Measurements from ENCODE around the gene CTSA.

The CTSA gene

DNA sequence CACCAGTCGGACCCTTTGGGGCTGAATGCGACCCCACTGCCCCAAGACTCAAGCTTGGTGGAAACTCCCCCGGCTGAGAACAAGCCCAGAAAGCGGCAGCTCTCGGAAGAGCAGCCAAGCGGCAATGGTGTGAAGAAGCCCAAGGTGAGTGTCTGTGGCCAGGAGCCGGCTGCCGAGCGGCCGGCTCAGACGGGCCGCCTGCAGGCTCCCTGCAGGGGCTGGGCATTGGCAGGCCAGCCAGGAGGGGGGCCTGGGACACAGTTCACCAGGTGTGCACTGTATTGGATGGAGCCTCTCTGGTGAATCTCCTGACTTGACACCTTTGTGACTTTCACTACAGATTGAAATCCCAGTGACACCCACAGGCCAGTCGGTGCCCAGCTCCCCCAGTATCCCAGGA, 49.3 kb downstream of the CTSA start:
- no peak for DNase-seq (ENCODE audit: low spot score)

DNA sequence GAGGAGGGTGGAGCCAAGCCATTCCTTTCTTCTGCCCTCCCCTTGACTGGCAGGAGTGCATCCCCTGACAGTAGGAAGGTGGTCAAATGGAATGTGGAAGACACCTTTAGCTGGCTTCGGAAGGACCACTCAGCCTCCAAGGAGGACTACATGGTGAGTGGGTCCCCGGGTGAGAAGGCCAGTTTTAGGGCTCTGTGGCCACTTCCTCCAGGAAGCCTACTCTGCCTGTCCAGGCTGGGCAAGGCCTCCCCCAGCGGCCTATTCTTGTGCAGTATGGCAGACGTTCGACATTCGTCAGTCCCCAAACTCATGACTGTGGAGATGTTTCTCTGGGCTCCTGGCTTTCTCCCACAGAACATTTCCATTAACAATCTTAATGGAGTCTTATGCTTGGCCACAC, 52.5 kb downstream of the CTSA start:
- DNase-seq (ENCODE audit: low spot score), result no peak

DNA sequence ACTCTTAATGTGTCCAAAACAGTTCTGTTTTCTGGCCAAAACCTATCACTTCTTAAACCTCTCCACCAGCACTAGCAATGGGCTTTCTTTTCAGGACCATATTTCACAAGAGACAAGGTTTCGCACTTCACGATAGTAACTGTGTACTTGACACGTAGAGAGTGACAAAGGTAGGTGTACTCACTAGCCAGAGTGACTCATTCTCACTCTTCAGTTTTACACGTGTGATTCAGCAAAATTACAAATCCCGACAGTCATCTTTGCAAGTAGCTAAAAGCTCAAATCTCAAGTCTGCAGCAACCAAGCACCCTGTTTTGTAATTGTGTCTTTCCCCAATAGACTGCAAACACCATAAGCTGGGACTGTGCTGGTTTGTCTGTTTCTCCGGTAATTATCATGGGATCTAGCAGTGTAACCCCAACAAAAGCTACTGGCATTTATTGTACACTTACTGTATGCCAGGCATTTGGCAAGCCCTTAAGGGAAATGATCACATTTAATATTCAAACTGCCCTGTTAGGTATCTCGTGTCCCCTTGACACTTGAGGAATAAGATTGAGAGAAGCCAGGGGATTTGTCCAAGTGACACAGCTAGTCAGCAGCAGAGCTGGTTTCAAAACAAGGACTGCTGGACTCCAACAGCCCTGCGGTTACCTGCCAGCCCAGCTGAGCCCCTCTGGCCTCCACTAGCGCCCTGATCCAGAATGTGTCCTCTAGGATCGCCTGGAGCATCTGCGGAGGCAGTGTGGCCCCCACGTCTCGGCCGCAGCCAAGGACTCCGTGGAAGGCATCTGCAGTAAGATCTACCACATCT, 53.2 kb downstream of the CTSA start:
- no peak for DNase-seq (ENCODE audit: low spot score)

DNA sequence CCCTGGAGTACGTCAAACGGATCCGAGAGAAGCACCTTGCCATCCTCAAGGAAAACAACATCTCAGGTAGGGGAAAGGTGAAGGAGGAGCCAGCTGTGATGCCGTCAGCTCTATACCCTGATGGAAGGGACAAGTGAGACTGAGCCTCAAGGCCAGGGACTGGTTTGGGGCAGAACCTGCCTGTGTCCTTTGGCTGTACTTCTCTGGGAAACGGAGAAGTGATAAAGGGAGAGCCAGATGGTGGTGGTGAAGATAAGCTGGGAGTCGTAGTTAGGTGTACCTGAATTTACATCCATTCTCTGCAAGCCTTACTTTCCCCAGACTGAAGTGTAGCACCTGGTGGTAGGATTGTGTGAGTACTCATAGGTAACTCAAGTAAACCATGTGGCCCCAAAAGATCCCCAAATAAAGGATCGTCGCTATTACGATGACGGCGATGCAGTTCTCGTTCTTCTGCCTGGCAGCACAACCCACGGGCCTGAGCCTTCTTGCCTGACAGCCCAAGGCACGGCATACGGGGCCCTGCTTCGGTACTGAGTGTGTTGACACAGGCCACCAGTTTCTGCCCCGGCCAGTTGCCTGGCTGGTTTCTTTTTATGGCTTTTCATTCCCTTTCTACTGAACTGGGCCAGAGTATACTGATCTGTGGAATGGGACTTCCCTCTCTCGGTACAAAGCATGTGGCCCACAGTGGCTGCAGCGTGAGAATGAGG, 54.0 kb downstream of the CTSA start:
- no peak for DNase-seq (ENCODE audit: low spot score)

DNA sequence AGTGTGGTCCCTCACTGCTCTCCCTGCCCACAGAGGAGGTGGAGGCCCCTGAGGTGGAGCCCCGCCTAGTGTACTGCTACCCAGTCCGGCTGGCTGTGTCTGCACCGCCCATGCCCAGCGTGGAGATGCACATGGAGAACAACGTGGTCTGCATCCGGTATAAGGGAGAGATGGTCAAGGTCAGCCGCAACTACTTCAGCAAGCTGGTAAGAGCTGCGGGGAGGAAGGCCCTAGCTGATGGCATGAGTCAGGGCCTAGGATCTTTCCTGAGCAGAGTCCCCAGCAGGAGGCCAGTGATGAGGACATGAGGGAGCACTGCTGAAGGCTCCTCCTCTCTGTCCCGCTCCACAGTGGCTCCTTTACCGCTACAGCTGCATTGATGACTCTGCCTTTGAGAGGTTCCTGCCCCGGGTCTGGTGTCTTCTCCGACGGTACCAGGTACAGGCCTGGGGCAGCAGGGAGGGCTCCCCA, 54.6 kb downstream of the CTSA start:
- no peak for DNase-seq (ENCODE audit: low spot score)

DNA sequence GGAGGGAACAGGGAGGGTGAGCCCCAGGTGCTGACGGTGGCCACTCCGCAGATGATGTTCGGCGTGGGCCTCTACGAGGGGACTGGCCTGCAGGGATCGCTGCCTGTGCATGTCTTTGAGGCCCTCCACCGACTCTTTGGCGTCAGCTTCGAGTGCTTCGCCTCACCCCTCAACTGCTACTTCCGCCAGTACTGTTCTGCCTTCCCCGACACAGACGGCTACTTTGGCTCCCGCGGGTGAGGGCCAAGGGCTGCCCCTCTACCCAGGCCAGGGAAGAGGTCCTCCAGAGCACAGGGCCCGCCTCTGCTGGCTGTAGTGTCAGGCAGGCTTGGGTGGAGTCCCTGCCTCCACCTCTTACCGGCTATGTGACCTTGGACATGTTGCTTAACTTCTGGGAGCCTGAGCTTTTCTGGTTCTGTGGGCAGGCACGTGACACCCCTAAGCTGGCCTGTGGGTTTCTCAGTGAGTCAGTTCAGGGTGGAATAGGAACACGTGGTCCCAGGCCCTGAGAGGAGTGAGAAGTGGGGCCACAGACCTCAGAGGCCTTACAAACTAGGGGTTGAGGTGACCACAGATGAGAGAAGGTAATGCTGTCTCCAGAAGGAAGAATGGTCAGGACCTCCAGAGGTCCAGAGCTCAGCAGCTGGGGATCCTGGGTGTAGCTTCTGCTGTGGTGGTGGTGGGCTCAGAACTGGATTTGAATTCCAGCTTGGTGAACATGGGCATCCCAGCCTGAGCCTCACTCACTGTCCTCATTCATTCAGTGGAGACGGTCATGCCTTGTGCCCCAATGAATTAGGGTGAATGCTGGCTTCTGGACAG, 55.2 kb downstream of the CTSA start:
- peak; percentile 43 for DNase-seq (ENCODE audit: low spot score)

DNA sequence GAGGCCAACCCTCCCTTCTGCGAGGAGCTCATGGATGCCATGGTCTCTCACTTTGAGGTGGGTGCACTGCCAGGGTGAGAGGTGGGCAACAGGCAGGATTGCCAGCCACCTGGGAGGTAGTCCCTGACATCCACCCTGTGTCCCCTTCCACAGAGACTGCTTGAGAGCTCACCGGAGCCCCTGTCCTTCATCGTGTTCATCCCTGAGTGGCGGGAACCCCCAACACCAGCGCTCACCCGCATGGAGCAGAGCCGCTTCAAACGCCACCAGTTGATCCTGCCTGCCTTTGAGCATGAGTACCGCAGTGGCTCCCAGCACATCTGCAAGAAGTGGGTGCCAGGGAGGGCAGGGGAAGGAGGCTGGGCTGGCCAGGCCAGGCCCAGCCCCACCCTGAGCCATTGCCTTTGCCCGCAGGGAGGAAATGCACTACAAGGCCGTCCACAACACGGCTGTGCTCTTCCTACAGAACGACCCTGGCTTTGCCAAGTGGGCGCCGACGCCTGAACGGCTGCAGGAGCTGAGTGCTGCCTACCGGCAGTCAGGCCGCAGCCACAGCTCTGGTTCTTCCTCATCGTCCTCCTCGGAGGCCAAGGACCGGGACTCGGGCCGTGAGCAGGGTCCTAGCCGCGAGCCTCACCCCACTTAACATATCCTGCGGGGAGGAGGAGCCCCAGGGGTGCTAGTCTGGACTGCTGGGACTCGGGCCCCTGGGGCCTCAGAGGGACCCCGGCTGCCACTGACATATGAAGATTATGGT, 56.2 kb downstream of the CTSA start:
- DNase-seq (ENCODE audit: low spot score), result no peak

DNA sequence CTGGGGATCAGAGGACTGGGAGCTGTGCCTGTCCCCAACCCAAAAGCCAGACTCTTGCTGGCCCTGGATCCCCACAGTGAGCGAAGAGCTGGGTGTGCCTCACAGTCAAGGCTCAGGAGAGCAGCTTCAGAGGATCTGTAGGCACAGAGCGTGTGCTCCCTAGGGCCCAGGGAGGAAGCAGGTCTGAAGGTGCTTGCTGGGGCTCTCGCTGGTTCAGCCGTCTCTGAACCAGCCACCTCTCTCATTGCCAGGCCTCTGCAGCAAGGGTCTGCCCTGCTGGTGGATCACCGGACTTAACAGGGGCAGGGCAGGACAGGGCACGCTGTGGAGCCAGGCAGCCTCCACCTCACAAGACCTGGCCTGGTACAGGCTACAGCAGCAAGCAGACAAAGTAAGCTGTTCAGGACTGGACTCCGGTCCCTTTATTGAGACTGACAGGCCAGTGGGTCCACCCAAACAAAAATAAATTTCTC, 57.2 kb downstream of the CTSA start:
- DNase-seq (ENCODE audit: low spot score), result no peak
